RWPE1 (cell line): ENCODE results near the gene DGCR2.

Experiments
- CTCF ChIA-PET: fragments of 350-600 bp; sonication (Branson Sonifier 250); formaldehyde crosslinking; extraction: SDS; loops from one replicate; lab custom pipeline; 2021; lab: Yijun Ruan, JAX
- POLR2A ChIA-PET: fragments of 400-600 bp; formaldehyde crosslinking; extraction: SDS; loops from one replicate; lab custom pipeline; 2020; ENCODE audit warnings: antibody characterized with exemption; ENCODE audit not compliant: low non-redundant PET; lab: Yijun Ruan, JAX
- DNase-seq: peaks from one replicate; pipeline ENCODE4 v3.0.0; 2012; ENCODE audit warnings: low spot score
- H3K27ac ChIP-seq: fragments of 450-650 bp; 2 replicates; pipeline ENCODE4 v1.5.1; 2017
- TF ChIP-seq, protein P1 (sequence below): fragments of 450-650 bp; conservative IDR thresholded peaks from 2 replicates; pipeline ENCODE4 v1.5.1; 2017; ENCODE audit warnings: low read depth, mild to moderate bottlenecking

Gene DGCR2

DNA sequence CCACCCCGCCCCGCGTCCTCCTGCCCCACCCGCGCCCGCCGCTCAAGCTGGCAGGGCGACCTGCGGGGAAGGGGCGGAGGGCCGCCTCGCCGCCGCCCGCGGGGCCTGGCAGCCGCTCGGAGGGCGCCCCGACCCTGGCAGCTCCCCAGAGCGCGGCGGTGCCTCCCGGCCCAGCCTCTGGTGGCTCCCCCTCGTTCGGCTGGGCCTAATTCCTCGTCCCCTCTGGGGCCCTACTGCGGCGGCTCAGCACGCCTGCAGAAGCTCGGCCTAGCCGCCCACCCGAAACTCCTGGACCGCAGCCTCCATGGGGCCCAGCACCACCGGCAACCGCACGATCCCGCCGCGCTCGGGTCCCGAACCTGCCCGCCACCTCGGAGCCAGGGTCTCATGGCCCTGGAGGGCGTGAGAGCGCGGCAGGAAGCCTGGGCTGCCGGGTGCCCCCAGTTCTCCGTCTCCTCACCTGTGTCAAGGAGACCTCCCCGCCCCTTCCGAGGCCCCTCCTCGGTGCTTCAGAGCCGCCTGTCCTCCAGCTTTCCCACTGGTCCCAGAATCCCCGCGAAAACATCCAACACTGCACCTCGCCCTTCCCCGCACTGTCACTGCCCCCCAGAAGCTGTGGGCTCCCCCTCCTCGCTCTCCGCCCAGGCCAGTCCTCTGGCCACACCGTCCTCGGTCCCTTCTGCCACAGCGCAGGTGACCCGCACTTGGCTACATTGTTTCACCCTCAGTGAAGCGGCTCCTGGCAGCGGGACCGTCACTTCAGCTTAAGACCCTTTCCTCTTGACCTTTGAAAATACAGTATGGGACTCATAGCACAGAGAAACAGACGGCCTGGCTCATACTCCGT lies 28.5 kb upstream of the DGCR2 start:
- no peak overlapping the region for H3K27ac ChIP-seq
- CTCF ChIA-PET = no interaction called here
- POLR2A ChIA-PET = no interaction called here
- no peak for DNase-seq
- TF ChIP-seq, protein P1, sequence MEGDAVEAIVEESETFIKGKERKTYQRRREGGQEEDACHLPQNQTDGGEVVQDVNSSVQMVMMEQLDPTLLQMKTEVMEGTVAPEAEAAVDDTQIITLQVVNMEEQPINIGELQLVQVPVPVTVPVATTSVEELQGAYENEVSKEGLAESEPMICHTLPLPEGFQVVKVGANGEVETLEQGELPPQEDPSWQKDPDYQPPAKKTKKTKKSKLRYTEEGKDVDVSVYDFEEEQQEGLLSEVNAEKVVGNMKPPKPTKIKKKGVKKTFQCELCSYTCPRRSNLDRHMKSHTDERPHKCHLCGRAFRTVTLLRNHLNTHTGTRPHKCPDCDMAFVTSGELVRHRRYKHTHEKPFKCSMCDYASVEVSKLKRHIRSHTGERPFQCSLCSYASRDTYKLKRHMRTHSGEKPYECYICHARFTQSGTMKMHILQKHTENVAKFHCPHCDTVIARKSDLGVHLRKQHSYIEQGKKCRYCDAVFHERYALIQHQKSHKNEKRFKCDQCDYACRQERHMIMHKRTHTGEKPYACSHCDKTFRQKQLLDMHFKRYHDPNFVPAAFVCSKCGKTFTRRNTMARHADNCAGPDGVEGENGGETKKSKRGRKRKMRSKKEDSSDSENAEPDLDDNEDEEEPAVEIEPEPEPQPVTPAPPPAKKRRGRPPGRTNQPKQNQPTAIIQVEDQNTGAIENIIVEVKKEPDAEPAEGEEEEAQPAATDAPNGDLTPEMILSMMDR = no peak

DNA sequence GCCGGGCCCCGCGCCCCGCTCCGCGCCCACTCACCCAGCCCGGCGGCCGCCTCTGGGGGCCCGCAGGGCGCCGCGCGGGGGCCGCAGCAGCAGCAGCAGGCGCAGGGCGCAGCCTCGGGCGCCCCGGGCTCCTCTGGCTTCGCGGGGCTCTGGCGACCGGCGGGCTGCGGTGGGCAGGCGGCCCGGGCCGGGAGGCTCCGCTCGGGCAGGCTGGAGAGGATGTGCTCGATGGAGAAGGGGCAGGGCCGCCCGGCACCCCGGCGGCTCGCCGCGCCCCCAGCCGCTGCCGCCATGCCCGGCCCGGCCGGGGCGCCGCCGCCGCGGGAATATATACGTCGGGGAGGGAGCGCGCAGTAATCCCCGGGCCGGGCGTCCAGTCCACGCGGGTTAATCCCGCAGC lies 27.8 kb upstream of the DGCR2 start, which contains the start of gene GSC2:
Gene GSC2, minus strand, starts transcription at position 302 of the 400 bp plus-strand sequence. Its CDS starts 9 bp downstream, at position 293.
- CTCF ChIA-PET = no interaction called here
- H3K27ac ChIP-seq = no peak within 1 kb of the TSS
- TF ChIP-seq, protein P1 = no peak

DNA sequence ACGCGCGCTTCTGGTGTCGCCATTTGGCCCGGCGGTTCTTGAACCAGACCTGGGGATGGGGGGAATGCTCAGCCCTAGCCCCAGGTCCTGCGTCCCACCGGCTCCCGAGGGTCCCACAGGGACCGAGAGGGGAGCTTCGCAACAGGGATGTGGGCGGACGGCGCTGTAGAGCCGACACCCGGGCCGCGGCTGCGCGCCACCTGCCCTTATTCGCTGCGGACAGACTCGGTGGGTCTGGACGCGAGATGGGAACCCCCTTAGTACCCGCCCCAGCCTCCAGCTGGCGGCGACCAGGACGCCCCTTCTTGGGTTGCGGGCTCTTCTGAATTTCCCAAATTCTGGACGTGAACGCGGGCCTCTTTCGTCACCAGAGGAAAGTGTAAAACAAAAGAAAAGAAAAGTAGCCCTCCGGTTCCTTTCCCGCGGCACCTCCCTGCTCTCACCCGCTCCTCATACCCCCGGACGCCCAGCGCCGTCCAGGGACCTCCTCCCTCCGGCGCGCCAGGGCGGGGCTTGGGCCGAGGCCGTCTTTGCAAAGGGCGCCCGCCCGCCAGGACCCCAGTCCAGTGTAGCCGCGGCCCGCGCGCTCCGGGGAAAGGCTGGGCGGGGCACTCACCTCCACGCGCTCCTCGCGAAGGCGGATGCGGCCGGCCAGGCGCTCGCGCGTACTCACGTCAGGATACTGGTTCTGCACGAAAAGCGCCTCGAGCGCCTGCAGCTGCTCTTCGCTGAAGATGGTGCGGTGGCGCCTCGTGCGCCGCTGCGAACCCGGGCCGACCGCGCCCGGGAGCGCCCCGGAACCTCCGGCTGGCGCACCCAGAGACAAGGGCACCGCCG lies 27.1 kb upstream of the DGCR2 start:
- H3K27ac ChIP-seq = no peak overlapping the region
- ChIA-PET CTCF (no interaction called here), POLR2A (no interaction called here)
- no peak for DNase-seq
- TF ChIP-seq, protein P1 = no peak

More for the DNA sequence above, 27.8 kb upstream of the DGCR2 start, which contains the start of gene GSC2:
- POLR2A ChIA-PET = no interaction called here
- no peak for DNase-seq

DNA sequence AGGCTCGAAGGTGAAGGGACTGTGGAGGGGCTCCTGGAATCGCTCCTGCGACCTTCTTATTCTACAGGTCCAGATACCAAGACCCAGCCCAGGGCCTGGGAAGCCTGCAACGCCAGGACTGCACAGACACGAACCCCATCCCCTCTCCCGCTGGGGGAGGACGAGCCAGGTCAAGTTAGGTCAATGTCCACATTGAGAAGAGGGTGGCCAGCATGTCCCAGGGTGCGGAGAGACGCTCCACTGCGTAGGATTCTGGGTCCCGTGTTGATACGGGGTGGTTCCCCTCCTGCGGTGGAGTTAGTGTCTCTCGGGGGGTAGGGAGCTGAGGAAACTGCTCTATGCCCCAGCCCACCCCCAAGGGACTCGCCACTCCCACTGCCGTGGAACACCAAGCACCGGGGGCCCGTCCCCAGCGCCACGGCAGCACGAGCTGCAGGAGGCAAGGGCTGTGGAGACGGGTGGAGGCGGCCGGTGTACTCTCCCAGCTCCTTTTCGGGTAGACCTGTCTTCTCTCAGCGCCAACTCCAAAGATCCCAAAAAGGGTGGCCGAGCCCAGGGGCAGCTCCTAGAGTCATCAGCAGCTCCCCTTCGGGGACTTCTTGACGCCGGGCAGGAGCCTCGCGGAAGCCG lies 26.3 kb upstream of the DGCR2 start:
- ChIA-PET CTCF (no interaction called here), POLR2A (no interaction called here)
- TF ChIP-seq, protein P1 = no peak
- DNase-seq = no peak
- H3K27ac ChIP-seq = no peak overlapping the region

DNA sequence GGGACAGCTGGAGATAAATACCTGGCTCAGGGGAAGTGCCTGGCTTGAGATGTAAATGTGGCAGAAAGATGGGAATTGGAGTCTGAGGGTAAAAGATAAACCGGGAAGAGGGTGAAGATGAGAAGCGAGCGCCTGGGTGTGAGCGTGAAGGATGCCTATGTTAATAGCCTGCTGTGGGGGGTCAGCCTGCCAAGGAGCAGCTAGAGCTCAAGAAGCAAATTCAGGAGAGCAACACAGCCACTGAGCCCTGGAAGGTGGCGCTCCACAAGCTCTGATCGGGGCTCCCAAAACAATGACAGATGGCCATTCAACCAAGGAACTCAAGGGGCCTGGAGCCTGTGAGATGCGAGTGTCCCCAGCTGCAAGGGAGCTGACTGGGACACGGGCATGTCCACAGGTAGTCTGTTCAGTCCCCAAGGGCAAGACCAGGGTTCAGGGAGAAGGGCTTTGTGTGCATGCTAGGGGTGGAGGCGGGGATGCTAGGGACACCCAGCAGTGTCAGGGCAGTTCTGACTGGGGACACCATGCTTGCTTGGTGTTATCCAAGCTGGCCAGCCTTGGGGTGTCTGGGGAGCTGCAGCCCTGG lies 25.1 kb upstream of the DGCR2 start:
- ChIA-PET CTCF (interaction anchor here (0.5 kb wide), 1 partner anchor 84 kb away, joined by 3 read pairs; no protein-coding TSS in a partner anchor), POLR2A (no interaction called here)
- TF ChIP-seq, protein P1 = no peak
- no peak for DNase-seq
- H3K27ac ChIP-seq = no peak overlapping the region
